Stimulated activated CD4-positive, alpha-beta T cell treated with anti-CD3 and anti-CD28 coated beads, Interleukin-2, amount 100 ng/mL, for 48 hours (primary cell): Measurements from ENCODE around the gene AMBRA1.

Source experiments
- DNase-seq, 2 donors: peaks; one replicate each; pipeline ENCODE4 v3.0.0-alpha.2; 2020

Gene AMBRA1

GRCh38 chr11:46426233-46426991 lies 167.4 kb downstream of the AMBRA1 start:
- no peak for DNase-seq

- no peak for DNase-seq
Measured at GRCh38 chr11:46422588-46422987, 171.2 kb downstream of the AMBRA1 start.

- DNase-seq, result no peak
Measured at GRCh38 chr11:46421257-46421880, 172.5 kb downstream of the AMBRA1 start.

- no peak for DNase-seq
Measured at GRCh38 chr11:46420513-46420912, 173.3 kb downstream of the AMBRA1 start.

GRCh38 chr11:46418751-46419150 lies 175.1 kb downstream of the AMBRA1 start:
- no peak for DNase-seq

- DNase-seq, result no peak
Measured at GRCh38 chr11:46417711-46418110, 176.1 kb downstream of the AMBRA1 start.

- no peak for DNase-seq
Measured at GRCh38 chr11:46414879-46415278, 178.9 kb downstream of the AMBRA1 start.

GRCh38 chr11:46414466-46414796 lies 179.4 kb downstream of the AMBRA1 start:
- DNase-seq, result no peak

GRCh38 chr11:46413760-46414465 lies 179.9 kb downstream of the AMBRA1 start:
- no peak for DNase-seq

GRCh38 chr11:46410021-46410420 lies 183.8 kb downstream of the AMBRA1 start:
- no peak for DNase-seq

GRCh38 chr11:46408407-46408986 lies 185.3 kb downstream of the AMBRA1 start:
- DNase-seq, result no peak

GRCh38 chr11:46407635-46408034 lies 186.2 kb downstream of the AMBRA1 start:
- no peak for DNase-seq

GRCh38 chr11:46404476-46405017 lies 189.3 kb downstream of the AMBRA1 start:
- no peak for DNase-seq

- DNase-seq, result no peak
Measured at GRCh38 chr11:46402957-46403902, 190.6 kb downstream of the AMBRA1 start.

GRCh38 chr11:46397526-46397925 lies 196.3 kb downstream of the AMBRA1 start:
- no peak for DNase-seq

GRCh38 chr11:46393759-46394158 lies 200.1 kb downstream of the AMBRA1 start:
- no peak for DNase-seq

- no peak for DNase-seq
Measured at GRCh38 chr11:46393231-46393616, 200.6 kb downstream of the AMBRA1 start.

GRCh38 chr11:46392421-46393230 lies 201.2 kb downstream of the AMBRA1 start:
- peak; percentile 73 to 81 for DNase-seq

GRCh38 chr11:46391578-46392420 lies 202.0 kb downstream of the AMBRA1 start, which contains the start of gene CHRM4:
Gene CHRM4 (minus strand): TSS chr11:46391776. CDS start chr11:46386557, 5,219 bp downstream.
- DNase-seq, result no peak

GRCh38 chr11:46391186-46391577 lies 202.6 kb downstream of the AMBRA1 start:
- no peak for DNase-seq
